ENCODE measurements around the gene SCTR.
A peak's percentile ranks its signal among the peaks of the same experiment; 100 is the strongest.
"Not testable (repeated sequence)": the region's sequence is repeated elsewhere in the genome, so short reads cannot be mapped to it uniquely, and the experiment has no call there.

SCTR gene

GRCh38 chr2:119415630-119416029, 108.7 kb downstream of the SCTR start:
- no peak for DNase-seq (ENCODE audit: low spot score in 2 of 2)
- Histone ChIP-seq H3K27me3 (ENCODE audit: low read depth) (peaks cover 2% of the 10 kb centered on the region; the same call in 1 of the 2 replicates), H3K36me3 (replicated peaks) (no peaks in the 10 kb centered on the region), H3K4me1 (no peaks in the 10 kb centered on the region), H3K4me3 (no peak overlapping the region), H3K9me3 (no peaks in the 10 kb centered on the region; the same call in none of the 2 replicates)
- in situ Hi-C loops (cut with MboI; ENCODE audit: low sequenced_read_pairs) = no loop called here

- DNase-seq (ENCODE audit: low spot score in 2 of 2) = no peak
- Histone ChIP-seq H3K4me3 (no peak overlapping the region), H3K36me3 (replicated peaks) (no peaks in the 10 kb centered on the region), H3K4me1 (no peaks in the 10 kb centered on the region), H3K9me3 (no peaks in the 10 kb centered on the region), H3K27me3 (ENCODE audit: low read depth) (peaks cover 2% of the 10 kb centered on the region; the same call in 1 of the 2 replicates)
- in situ Hi-C loops (cut with MboI; ENCODE audit: low sequenced_read_pairs) = loop anchor here (5.0 kb wide), 1 partner anchor 57 kb away; no protein-coding TSS in a partner anchor
Observed at GRCh38 chr2:119414894-119415293, 109.4 kb downstream of the SCTR start.

GRCh38 chr2:119409506-119409905, 114.8 kb downstream of the SCTR start:
- Histone ChIP-seq H3K27me3 (ENCODE audit: low read depth) (peaks cover 2% of the 10 kb centered on the region; the same call in 1 of the 2 replicates), H3K9me3 (no peaks in the 10 kb centered on the region), H3K36me3 (replicated peaks) (no peaks in the 10 kb centered on the region), H3K4me1 (no peaks in the 10 kb centered on the region), H3K4me3 (no peak overlapping the region)
- DNase-seq (ENCODE audit: low spot score in 2 of 2) = no peak
- in situ Hi-C loops (cut with MboI; ENCODE audit: low sequenced_read_pairs) = no loop called here

- DNase-seq (ENCODE audit: low spot score in 2 of 2) = no peak
- H3K9me3 ChIP-seq = no peaks in the 10 kb centered on the region
- peaks cover 2% of the 10 kb centered on the region; the same call in 1 of the 2 replicates for H3K27me3 ChIP-seq (ENCODE audit: low read depth)
- in situ Hi-C loops (cut with MboI; ENCODE audit: low sequenced_read_pairs) = no loop called here
- no peaks in the 10 kb centered on the region for H3K4me1 ChIP-seq
- no peaks in the 10 kb centered on the region for H3K36me3 ChIP-seq (replicated peaks)
- H3K4me3 ChIP-seq = no peak overlapping the region
Observed at GRCh38 chr2:119408221-119408619, 116.1 kb downstream of the SCTR start.

- in situ Hi-C loops (cut with MboI; ENCODE audit: low sequenced_read_pairs) = no loop called here
- Histone ChIP-seq H3K27me3 (ENCODE audit: low read depth) (peaks cover 2% of the 10 kb centered on the region; the same call in 1 of the 2 replicates), H3K9me3 (no peaks in the 10 kb centered on the region), H3K36me3 (replicated peaks) (no peaks in the 10 kb centered on the region), H3K4me3 (no peak overlapping the region), H3K4me1 (no peaks in the 10 kb centered on the region)
- DNase-seq (ENCODE audit: low spot score in 2 of 2) = peak; percentile 36 to 73
Observed at GRCh38 chr2:119407430-119408220, 116.7 kb downstream of the SCTR start.

GRCh38 chr2:119405151-119405550, 119.1 kb downstream of the SCTR start:
- no peaks in the 10 kb centered on the region for H3K27me3 ChIP-seq (ENCODE audit: low read depth)
- in situ Hi-C loops (cut with MboI; ENCODE audit: low sequenced_read_pairs) = no loop called here

GRCh38 chr2:119403618-119404017, 120.7 kb downstream of the SCTR start:
- DNase-seq (ENCODE audit: low spot score in 2 of 2); H3K9me3 ChIP-seq; H3K4me3 ChIP-seq; in situ Hi-C loops (cut with MboI; ENCODE audit: low sequenced_read_pairs); H3K27me3 ChIP-seq (ENCODE audit: low read depth); H3K4me1 ChIP-seq; H3K36me3 ChIP-seq (replicated peaks): not testable (repeated sequence)

More at GRCh38 chr2:119405151-119405550, 119.1 kb downstream of the SCTR start:
- DNase-seq (ENCODE audit: low spot score in 2 of 2) = no peak
- Histone ChIP-seq H3K36me3 (replicated peaks) (no peaks in the 10 kb centered on the region), H3K4me3 (no peak overlapping the region), H3K9me3 (no peaks in the 10 kb centered on the region), H3K4me1 (no peaks in the 10 kb centered on the region)

GRCh38 chr2:119402645-119403560, 121.4 kb downstream of the SCTR start:
- Histone ChIP-seq H3K36me3 (replicated peaks) (no peaks in the 10 kb centered on the region), H3K4me1 (no peaks in the 10 kb centered on the region), H3K4me3 (no peak overlapping the region), H3K9me3 (no peaks in the 10 kb centered on the region), H3K27me3 (ENCODE audit: low read depth) (no peaks in the 10 kb centered on the region)
- in situ Hi-C loops (cut with MboI; ENCODE audit: low sequenced_read_pairs) = no loop called here
- no peak for DNase-seq (ENCODE audit: low spot score in 2 of 2)

GRCh38 chr2:119402106-119402505, 122.2 kb downstream of the SCTR start:
- no peak overlapping the region for H3K4me3 ChIP-seq
- H3K9me3 ChIP-seq = no peaks in the 10 kb centered on the region
- no peaks in the 10 kb centered on the region for H3K27me3 ChIP-seq (ENCODE audit: low read depth)
- no peak for DNase-seq (ENCODE audit: low spot score in 2 of 2)
- H3K36me3 ChIP-seq (replicated peaks) = no peaks in the 10 kb centered on the region
- no peaks in the 10 kb centered on the region for H3K4me1 ChIP-seq
- in situ Hi-C loops (cut with MboI; ENCODE audit: low sequenced_read_pairs) = no loop called here

GRCh38 chr2:119397196-119397595, 127.1 kb downstream of the SCTR start:
- Histone ChIP-seq H3K9me3 (no peaks in the 10 kb centered on the region), H3K36me3 (replicated peaks) (no peaks in the 10 kb centered on the region), H3K27me3 (ENCODE audit: low read depth) (no peaks in the 10 kb centered on the region), H3K4me3 (no peak overlapping the region), H3K4me1 (no peaks in the 10 kb centered on the region)
- in situ Hi-C loops (cut with MboI; ENCODE audit: low sequenced_read_pairs) = no loop called here
- DNase-seq (ENCODE audit: low spot score in 2 of 2) = no peak

- H3K36me3 ChIP-seq (replicated peaks) = no peaks in the 10 kb centered on the region
- H3K4me3 ChIP-seq = no peak overlapping the region
- no peaks in the 10 kb centered on the region for H3K27me3 ChIP-seq (ENCODE audit: low read depth)
- in situ Hi-C loops (cut with MboI; ENCODE audit: low sequenced_read_pairs) = no loop called here
- no peaks in the 10 kb centered on the region for H3K4me1 ChIP-seq
- H3K9me3 ChIP-seq = no peaks in the 10 kb centered on the region
- no peak for DNase-seq (ENCODE audit: low spot score in 2 of 2)
Observed at GRCh38 chr2:119393971-119394748, 130.1 kb downstream of the SCTR start.
